PC-9 (cell line): Measurements from ENCODE around the gene DYNLT2B. TPM values are rescaled to one million over a fixed set of nuclear protein-coding genes. Genes with fewer than 3 reads are reported as not detected.

Source experiments
- BruUV-seq: library from RNA; stranded (reverse); fragments of 400-500 nt; replicated peaks from 2 replicates; lab custom pipeline; 2021; lab: Mats Ljungman, UMichigan
- CTCF ChIA-PET: fragments of 300-600 bp; sonication (Branson Sonifier 250); formaldehyde crosslinking; loops from one replicate; lab custom pipeline; 2022; ENCODE audit warnings: antibody characterized with exemption; lab: Charles Lee
- POLR2A ChIA-PET: fragments of 300-600 bp; sonication (Branson Sonifier 250); formaldehyde crosslinking; loops from one replicate; lab custom pipeline; 2022; ENCODE audit warnings: antibody characterized with exemption; ENCODE audit not compliant: unreplicated experiment; lab: Charles Lee
- DNase-seq, 2 experiments: peaks; one replicate each; pipeline versions ENCODE4 v3.0.0 to v3.0.0-alpha.2; 2015 to 2022; ENCODE audit warnings: mixed read lengths in 1 of 2
- H2AFZ ChIP-seq: fragments of 200-600 bp; sonication (generic); 2 replicates; pipeline ENCODE4 v1.8.1; 2017; ENCODE audit warnings: antibody characterized with exemption
- H3F3A ChIP-seq: fragments of 200-600 bp; sonication (generic); 2 replicates; pipeline ENCODE4 v1.8.1; 2017; ENCODE audit warnings: antibody characterized with exemption, mild to moderate bottlenecking, low read depth; ENCODE audit not compliant: insufficient read depth
- H3K27ac ChIP-seq: fragments of 200-600 bp; sonication (generic); 2 replicates; pipeline ENCODE4 v1.6.1; 2016; ENCODE audit warnings: mixed run types
- H3K27me3 ChIP-seq: fragments of 200-600 bp; sonication (generic); 2 replicates; pipeline ENCODE4 v1.6.1; 2016; ENCODE audit warnings: low read depth, mixed run types; ENCODE audit not compliant: insufficient read depth
- H3K36me3 ChIP-seq: fragments of 200-600 bp; sonication (generic); 2 replicates; pipeline ENCODE4 v1.6.1; 2016; ENCODE audit warnings: low read depth, mixed run types
- H3K4me1 ChIP-seq: fragments of 200-600 bp; sonication (generic); replicated peaks from 2 replicates; pipeline ENCODE4 v1.6.1; 2016; ENCODE audit warnings: mixed run types; ENCODE audit not compliant: insufficient read depth
- H3K4me2 ChIP-seq: fragments of 200-600 bp; sonication (generic); 2 replicates; pipeline ENCODE4 v1.6.1; 2017; ENCODE audit warnings: mixed run types
- H3K4me3 ChIP-seq: fragments of 200-600 bp; sonication (generic); 2 replicates; pipeline ENCODE4 v1.6.1; 2016; ENCODE audit warnings: mixed run types
- H3K79me2 ChIP-seq: fragments of 200-600 bp; sonication (generic); 2 replicates; pipeline ENCODE4 v1.6.1; 2017; ENCODE audit warnings: low read depth, mixed run types
- H3K9me2 ChIP-seq: fragments of 200-600 bp; sonication (generic); 2 replicates; pipeline ENCODE4 v1.8.1; 2017; ENCODE audit warnings: mild to moderate bottlenecking; ENCODE audit not compliant: insufficient read depth
- H3K9me3 ChIP-seq: fragments of 200-600 bp; sonication (generic); 2 replicates; pipeline ENCODE4 v1.8.1; 2016; ENCODE audit warnings: low read depth; ENCODE audit not compliant: insufficient read depth
- H4K20me1 ChIP-seq: fragments of 200-600 bp; sonication (generic); 2 replicates; pipeline ENCODE4 v1.8.1; 2017; ENCODE audit not compliant: insufficient read depth
- EZH2 ChIP-seq: fragments of 200-600 bp; sonication (generic); IDR thresholded peaks from 2 replicates; pipeline ENCODE4 v1.8.0; 2017; ENCODE audit warnings: antibody characterized with exemption, low read depth
- intact Hi-C: fragments of 100-400 bp; cut with micrococcal nuclease; formaldehyde crosslinking; loops from one replicate; pipeline ENCODE4 v1.10.0; 2022; ENCODE audit not compliant: unreplicated experiment
- total RNA-seq: library from RNA; stranded (reverse); gene quantifications from 2 replicates; pipeline ENCODE4 v1.2.3, GENCODE V29; 2021
- TF ChIP-seq, protein P1 (sequence below): fragments of 200-600 bp; sonication (generic); conservative IDR thresholded peaks from 2 replicates; pipeline ENCODE4 v1.6.1; 2017; ENCODE audit warnings: mixed run types, antibody characterized with exemption, mild to moderate bottlenecking, moderate library complexity

DYNLT2B gene
- total RNA-seq, 1 experiment from 2014 or later: 5.3 TPM

- no peak overlapping the region for H2AFZ ChIP-seq
- H3K27ac ChIP-seq: peak overlapping the region; percentile 59
- peaks cover 27% of the 10 kb centered on the region for H3K4me1 ChIP-seq
- no peak for TF ChIP-seq EZH2
- TF ChIP-seq, protein P1, sequence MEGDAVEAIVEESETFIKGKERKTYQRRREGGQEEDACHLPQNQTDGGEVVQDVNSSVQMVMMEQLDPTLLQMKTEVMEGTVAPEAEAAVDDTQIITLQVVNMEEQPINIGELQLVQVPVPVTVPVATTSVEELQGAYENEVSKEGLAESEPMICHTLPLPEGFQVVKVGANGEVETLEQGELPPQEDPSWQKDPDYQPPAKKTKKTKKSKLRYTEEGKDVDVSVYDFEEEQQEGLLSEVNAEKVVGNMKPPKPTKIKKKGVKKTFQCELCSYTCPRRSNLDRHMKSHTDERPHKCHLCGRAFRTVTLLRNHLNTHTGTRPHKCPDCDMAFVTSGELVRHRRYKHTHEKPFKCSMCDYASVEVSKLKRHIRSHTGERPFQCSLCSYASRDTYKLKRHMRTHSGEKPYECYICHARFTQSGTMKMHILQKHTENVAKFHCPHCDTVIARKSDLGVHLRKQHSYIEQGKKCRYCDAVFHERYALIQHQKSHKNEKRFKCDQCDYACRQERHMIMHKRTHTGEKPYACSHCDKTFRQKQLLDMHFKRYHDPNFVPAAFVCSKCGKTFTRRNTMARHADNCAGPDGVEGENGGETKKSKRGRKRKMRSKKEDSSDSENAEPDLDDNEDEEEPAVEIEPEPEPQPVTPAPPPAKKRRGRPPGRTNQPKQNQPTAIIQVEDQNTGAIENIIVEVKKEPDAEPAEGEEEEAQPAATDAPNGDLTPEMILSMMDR: no peak
- intact Hi-C loops: no loop called here
- POLR2A ChIA-PET: interaction anchor here (0.5 kb wide), 1 partner anchor 64 kb away, joined by 3 read pairs; the partner anchor contains the start of gene TM4SF19
- H4K20me1 ChIP-seq: no peaks in the 10 kb centered on the region
- peaks cover 15% of the 10 kb centered on the region; the same call in 1 of the 2 replicates for H3K36me3 ChIP-seq
- no peaks in the 10 kb centered on the region for H3K9me2 ChIP-seq
- H3K9me3 ChIP-seq: no peaks in the 10 kb centered on the region
- no TSS peak for BruUV-seq
- H3F3A ChIP-seq: peaks cover 26% of the 10 kb centered on the region
- CTCF ChIA-PET: interaction anchor here (0.7 kb wide), 1 partner anchor 527 kb away, joined by 3 read pairs; no protein-coding TSS in a partner anchor
- DNase-seq: peak; percentile 45 to 79
- peak overlapping the region; percentile 27 for H3K4me2 ChIP-seq
- no peaks in the 10 kb centered on the region for H3K27me3 ChIP-seq
- H3K4me3 ChIP-seq: no peak overlapping the region
- H3K79me2 ChIP-seq: peaks cover 65% of the 10 kb centered on the region
These were observed 43.5 kb downstream of the DYNLT2B start for GRCh38 chr3:196274585-196274984.

- H3F3A ChIP-seq: peaks cover 25% of the 10 kb centered on the region
- H2AFZ ChIP-seq: no peak overlapping the region
- TF ChIP-seq EZH2: no peak
- TF ChIP-seq, protein P1: no peak
- H3K4me3 ChIP-seq: no peak overlapping the region
- ChIA-PET CTCF (no interaction called here), POLR2A (no interaction called here)
- no peak for DNase-seq
- no peaks in the 10 kb centered on the region for H4K20me1 ChIP-seq
- no peaks in the 10 kb centered on the region for H3K9me2 ChIP-seq
- H3K27ac ChIP-seq: no peak overlapping the region
- H3K9me3 ChIP-seq: no peaks in the 10 kb centered on the region
- peaks cover 17% of the 10 kb centered on the region; the same call in 1 of the 2 replicates for H3K36me3 ChIP-seq
- no peaks in the 10 kb centered on the region for H3K27me3 ChIP-seq
- H3K4me2 ChIP-seq: no peak overlapping the region
- peaks cover 61% of the 10 kb centered on the region for H3K79me2 ChIP-seq
- intact Hi-C loops: no loop called here
- H3K4me1 ChIP-seq: peaks cover 26% of the 10 kb centered on the region
- BruUV-seq: no TSS peak
These were observed 44.4 kb downstream of the DYNLT2B start for GRCh38 chr3:196273655-196274054.

- BruUV-seq: no TSS peak
- no peak for TF ChIP-seq EZH2
- TF ChIP-seq, protein P1: no peak
- Histone ChIP-seq H3K27me3 (no peaks in the 10 kb centered on the region), H3K79me2 (peaks cover 52% of the 10 kb centered on the region), H3K36me3 (peaks cover 10% of the 10 kb centered on the region; the same call in 1 of the 2 replicates), H2AFZ (no peak overlapping the region), H4K20me1 (no peaks in the 10 kb centered on the region), H3K9me2 (no peaks in the 10 kb centered on the region), H3K9me3 (no peaks in the 10 kb centered on the region), H3F3A (peaks cover 29% of the 10 kb centered on the region), H3K4me2 (no peak overlapping the region), H3K27ac (no peak overlapping the region), H3K4me3 (no peak overlapping the region), H3K4me1 (peaks cover 28% of the 10 kb centered on the region)
- intact Hi-C loops: no loop called here
- CTCF ChIA-PET: interaction anchor here (0.7 kb wide), 1 partner anchor 26 kb away, joined by 12 read pairs; no protein-coding TSS in a partner anchor
- POLR2A ChIA-PET: no interaction called here
- DNase-seq: no peak
These were observed 45.2 kb downstream of the DYNLT2B start for GRCh38 chr3:196272826-196273225.
